Activated T-helper 1 cell treated with anti-CD3 and anti-CD28 coated beads, Interleukin-12 subunit alpha, Interleukin-12 subunit beta, Interleukin-2, Interleukin-4 antibody, amounts not matched to agents 30 ng/mL and 10 ng/mL and 1 ng/mL, durations not matched to agents 14 hours and 24 hours and 36 hours (primary cell): ENCODE data around the gene CAPN11. TPM values are rescaled to one million over a fixed set of nuclear protein-coding genes. Genes with fewer than 3 reads are reported as not detected.
"Not testable (repeated sequence)": the region's sequence is repeated elsewhere in the genome, so short reads cannot be mapped to it uniquely, and the experiment has no call there.

Experiments
- DNase-seq: peaks from one replicate; pipeline ENCODE4 v3.0.0; 2021; ENCODE audit warnings: low spot score
- H3K27ac Mint-ChIP-seq: one replicate; pipeline ENCODE4 v1.8.0; 2021; ENCODE audit warnings: mild to moderate bottlenecking, mixed read lengths
- H3K27me3 Mint-ChIP-seq: one replicate; pipeline ENCODE4 v1.8.0; 2022; ENCODE audit warnings: mild to moderate bottlenecking, moderate library complexity, mixed read lengths; ENCODE audit not compliant: insufficient read depth
- H3K36me3 Mint-ChIP-seq: one replicate; pipeline ENCODE4 v1.8.0; 2021; ENCODE audit warnings: low read depth, mixed read lengths
- H3K4me1 Mint-ChIP-seq: one replicate; pipeline ENCODE4 v1.8.0; 2021; ENCODE audit warnings: low read depth, mixed read lengths
- H3K4me3 Mint-ChIP-seq: one replicate; pipeline ENCODE4 v1.8.0; 2021; ENCODE audit warnings: mild to moderate bottlenecking, moderate library complexity, mixed read lengths
- H3K9me3 Mint-ChIP-seq: one replicate; pipeline ENCODE4 v1.8.0; 2021; ENCODE audit warnings: mixed read lengths
- intact Hi-C: fragments of 100-400 bp; cut with micrococcal nuclease; formaldehyde crosslinking; loops from one replicate; pipeline ENCODE4 v1.15.1; 2024
- total RNA-seq: library from RNA; stranded (reverse); gene quantifications from 2 replicates; pipeline ENCODE4 v1.2.3, GENCODE V29; 2022

Gene CAPN11
- total RNA-seq, 1 donor from 2014 or later, result not detected

DNA sequence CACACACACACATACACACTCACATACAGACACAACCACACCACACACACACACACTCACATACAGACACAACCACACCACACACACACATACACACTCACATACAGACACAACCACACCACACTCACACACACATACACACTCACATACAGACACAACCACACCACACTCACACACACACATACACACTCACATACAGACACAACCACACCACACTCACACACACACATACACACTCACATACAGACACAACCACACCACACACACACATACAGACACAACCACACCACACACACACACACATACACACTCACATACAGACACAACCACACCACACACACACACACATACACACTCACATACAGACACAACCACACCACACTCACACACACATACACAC lies 23.2 kb downstream of the CAPN11 start:
- intact Hi-C loops, result not testable (repeated sequence)

DNA sequence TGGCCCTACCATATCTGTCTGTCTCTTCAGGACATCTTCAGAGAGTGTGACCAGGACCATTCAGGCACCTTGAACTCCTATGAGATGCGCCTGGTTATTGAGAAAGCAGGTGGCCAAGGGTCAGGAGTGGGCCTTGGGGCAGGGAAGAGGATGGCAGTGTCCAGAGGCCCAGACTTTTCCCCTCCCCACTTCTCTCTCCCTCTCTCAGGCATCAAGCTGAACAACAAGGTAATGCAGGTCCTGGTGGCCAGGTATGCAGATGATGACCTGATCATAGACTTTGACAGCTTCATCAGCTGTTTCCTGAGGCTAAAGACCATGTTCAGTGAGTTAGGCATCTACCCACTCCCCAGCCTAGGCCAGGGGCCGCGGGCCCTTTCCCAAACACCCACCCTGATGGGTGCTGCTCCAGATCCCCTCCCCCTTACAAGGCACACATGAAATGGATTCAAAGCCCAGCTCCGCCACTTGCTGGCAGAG lies 24.3 kb downstream of the CAPN11 start:
- intact Hi-C loops, result no loop called here
- Mint-ChIP-seq H3K4me3 (no peak overlapping the region), H3K27me3 (peaks cover 10% of the 10 kb centered on the region), H3K4me1 (peaks cover 8% of the 10 kb centered on the region), H3K36me3 (no peaks in the 10 kb centered on the region), H3K9me3 (no peaks in the 10 kb centered on the region), H3K27ac (no peak overlapping the region)
- DNase-seq, result no peak

More for the DNA sequence above, 23.2 kb downstream of the CAPN11 start:
- H3K4me1 Mint-ChIP-seq, H3K36me3 Mint-ChIP-seq, H3K9me3 Mint-ChIP-seq, H3K4me3 Mint-ChIP-seq, DNase-seq, H3K27ac Mint-ChIP-seq: not testable (repeated sequence)
- H3K27me3 Mint-ChIP-seq, result peaks cover 12% of the 10 kb centered on the region

DNA sequence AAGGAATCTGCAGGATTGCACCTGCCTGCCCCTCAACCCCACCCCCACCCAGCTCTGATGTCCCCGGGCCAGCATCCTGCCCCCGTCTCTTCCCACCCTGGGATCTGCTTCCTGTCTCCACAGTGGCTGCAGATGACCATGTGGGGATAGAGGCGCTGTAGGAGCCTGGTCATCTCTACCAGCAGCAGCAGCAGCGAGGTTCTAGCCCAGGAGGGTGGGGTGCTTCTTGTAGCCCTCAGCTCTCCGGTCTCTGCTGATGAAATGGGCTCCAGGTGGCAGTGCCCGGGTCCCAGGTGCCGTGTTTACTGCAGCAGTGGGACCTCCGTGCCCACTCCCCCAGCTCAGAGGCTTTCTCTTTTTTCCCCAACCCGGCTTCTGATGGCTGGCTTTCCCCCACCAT lies 25.2 kb downstream of the CAPN11 start:
- Mint-ChIP-seq H3K27me3 (peaks cover 8% of the 10 kb centered on the region), H3K4me1 (peaks cover 8% of the 10 kb centered on the region), H3K9me3 (no peaks in the 10 kb centered on the region), H3K27ac (no peak overlapping the region), H3K4me3 (no peak overlapping the region), H3K36me3 (no peaks in the 10 kb centered on the region)
- no peak for DNase-seq
- intact Hi-C loops, result no loop called here

DNA sequence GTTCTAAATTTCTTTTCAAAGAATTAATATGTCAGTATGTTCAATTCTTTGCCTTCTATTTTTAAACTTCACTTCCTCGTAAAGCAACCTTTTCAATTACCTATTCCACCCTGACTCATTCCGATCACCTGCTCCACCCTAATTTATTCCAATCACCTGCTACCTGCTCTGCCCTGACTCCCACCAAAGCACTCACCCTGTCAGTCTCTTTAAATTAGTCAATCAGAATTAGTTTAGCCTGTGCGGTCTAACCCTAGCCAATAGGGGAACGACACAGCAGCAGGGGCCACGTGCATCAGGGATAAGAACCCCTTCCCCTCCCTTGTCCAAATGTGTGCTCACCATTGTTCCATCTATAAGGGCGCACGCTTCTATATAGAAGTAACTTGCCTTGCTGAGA lies 26.7 kb downstream of the CAPN11 start:
- H3K27ac Mint-ChIP-seq, DNase-seq, H3K27me3 Mint-ChIP-seq, H3K36me3 Mint-ChIP-seq, H3K9me3 Mint-ChIP-seq, intact Hi-C loops, H3K4me3 Mint-ChIP-seq: not testable (repeated sequence)
- H3K4me1 Mint-ChIP-seq, result peaks cover 13% of the 10 kb centered on the region

DNA sequence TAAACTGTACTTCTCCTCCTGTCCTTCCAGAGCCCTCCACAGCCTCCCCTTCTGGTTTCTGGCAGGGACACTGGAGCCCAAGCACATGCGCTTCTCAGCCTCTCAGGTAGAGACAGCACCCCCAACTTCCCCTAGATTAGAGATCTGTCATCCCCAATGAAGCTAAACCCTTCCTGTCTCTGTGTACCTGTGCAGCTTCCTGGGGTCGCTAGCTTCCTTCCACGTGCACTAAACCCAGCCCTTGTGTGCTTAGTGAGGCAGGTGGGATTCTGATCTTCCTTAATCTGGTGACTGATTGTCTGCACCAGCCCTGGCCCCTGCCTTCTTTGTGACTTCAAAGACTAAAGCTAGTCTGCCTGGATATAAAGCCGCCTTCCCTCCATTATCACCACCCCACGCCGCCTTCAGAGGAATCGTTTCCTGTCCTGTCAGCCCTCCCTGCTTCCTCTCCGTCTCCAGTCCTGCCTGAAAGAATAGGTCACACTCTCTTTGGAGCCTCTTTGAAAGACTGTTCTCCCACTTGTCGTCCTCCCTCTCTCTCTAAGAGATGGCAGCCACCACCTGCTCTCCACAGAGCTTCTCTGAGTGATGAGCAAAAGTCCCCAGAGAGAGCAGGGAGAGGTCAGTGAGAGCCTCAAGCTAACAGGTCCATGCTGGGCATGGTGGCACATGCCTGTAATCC lies 27.5 kb downstream of the CAPN11 start:
- intact Hi-C loops, result no loop called here
- Mint-ChIP-seq H3K9me3 (no peaks in the 10 kb centered on the region), H3K27me3 (peaks cover 10% of the 10 kb centered on the region), H3K4me3 (no peak overlapping the region), H3K4me1 (peaks cover 13% of the 10 kb centered on the region), H3K27ac (no peak overlapping the region), H3K36me3 (no peaks in the 10 kb centered on the region)
- no peak for DNase-seq

DNA sequence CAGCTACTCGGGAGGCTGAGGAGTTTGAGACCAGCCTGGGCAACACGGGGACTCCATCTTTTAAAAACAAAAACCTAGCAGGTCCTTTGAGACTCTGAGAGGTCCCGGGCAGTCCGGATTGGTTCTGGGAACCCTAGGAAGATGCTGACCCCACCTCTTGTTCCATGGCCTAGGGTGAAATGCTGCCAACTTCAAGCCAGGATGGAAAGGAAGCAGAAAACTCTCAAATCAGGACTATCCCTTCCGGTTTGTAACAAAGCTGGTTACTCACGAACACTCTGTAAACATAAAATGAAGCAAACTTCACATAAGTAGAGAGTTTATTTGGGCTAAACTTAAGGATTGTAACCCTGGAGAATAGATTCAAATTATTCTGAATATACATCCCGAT lies 28.0 kb downstream of the CAPN11 start:
- Mint-ChIP-seq H3K4me1 (peaks cover 13% of the 10 kb centered on the region), H3K27me3 (peaks cover 10% of the 10 kb centered on the region), H3K27ac (no peak overlapping the region)

DNA sequence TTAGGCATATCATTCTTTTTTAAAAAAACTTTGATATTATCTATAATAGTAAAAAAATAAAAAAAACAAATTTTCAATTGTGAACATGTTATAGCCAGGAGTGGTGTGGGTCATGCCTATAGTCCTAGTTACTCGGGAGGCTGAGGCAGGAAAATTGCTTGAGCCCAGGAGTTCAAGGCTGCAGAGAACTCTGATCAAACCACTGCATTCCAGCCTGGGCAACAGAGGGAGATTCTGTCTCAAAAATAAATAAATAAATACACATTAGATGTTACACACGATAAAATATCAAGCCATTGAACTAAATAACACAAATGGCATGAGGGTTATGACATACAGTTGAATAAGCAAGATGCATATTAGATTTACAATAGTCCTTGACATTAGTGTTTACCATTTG lies 30.2 kb downstream of the CAPN11 start:
- H3K9me3 Mint-ChIP-seq, result no peaks in the 10 kb centered on the region
- H3K27ac Mint-ChIP-seq, result no peak overlapping the region
- H3K36me3 Mint-ChIP-seq, result no peaks in the 10 kb centered on the region
- DNase-seq, result no peak
- intact Hi-C loops, result no loop called here
- peaks cover 15% of the 10 kb centered on the region for H3K27me3 Mint-ChIP-seq
- H3K4me3 Mint-ChIP-seq, result no peak overlapping the region
- peaks cover 13% of the 10 kb centered on the region for H3K4me1 Mint-ChIP-seq

More for the DNA sequence above, 28.0 kb downstream of the CAPN11 start:
- intact Hi-C loops, result no loop called here
- H3K36me3 Mint-ChIP-seq, result no peaks in the 10 kb centered on the region
- DNase-seq, result no peak
- H3K4me3 Mint-ChIP-seq, result no peak overlapping the region
- H3K9me3 Mint-ChIP-seq, result no peaks in the 10 kb centered on the region

DNA sequence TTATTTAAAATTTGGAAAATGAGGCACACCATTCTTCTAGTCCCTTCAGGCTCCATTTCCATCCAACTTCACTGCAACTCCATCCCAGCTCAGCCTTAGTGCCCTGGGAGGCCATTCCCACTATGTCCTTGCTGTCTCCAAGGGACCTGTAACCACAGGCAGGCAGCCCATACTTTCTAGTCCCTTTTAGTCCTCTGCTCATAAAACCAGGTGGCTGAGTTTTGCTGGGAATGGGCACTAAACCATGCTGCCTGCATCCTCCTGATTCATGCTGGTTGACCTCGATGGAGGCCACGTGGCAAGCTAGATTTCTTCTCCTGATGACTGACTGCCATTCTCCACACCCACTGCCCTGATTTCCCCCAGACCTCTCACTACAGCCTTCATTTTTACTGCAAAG lies 30.6 kb downstream of the CAPN11 start:
- peaks cover 13% of the 10 kb centered on the region for H3K4me1 Mint-ChIP-seq
- DNase-seq, result no peak
- no peak overlapping the region for H3K27ac Mint-ChIP-seq
- no peak overlapping the region for H3K4me3 Mint-ChIP-seq
- intact Hi-C loops, result no loop called here
- H3K9me3 Mint-ChIP-seq, result no peaks in the 10 kb centered on the region
- peaks cover 15% of the 10 kb centered on the region for H3K27me3 Mint-ChIP-seq
- H3K36me3 Mint-ChIP-seq, result no peaks in the 10 kb centered on the region

DNA sequence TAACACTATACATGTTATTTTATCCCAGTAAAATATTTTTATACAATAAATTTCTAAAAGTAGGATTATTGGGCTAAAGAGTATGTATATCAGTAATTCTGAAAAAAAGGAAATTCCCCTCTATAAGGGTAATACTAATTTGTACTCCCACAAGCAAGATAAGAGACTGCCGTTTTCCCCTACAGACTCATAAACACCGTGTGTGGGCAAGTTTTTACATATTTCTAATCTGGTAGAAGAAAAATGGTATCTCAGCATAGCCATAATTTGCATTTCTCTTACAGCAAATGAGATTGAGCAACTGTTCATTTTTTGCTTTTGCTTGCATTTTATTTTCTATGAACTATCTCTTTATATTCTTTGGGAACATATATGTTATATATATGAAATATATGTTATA lies 32.1 kb downstream of the CAPN11 start:
- Mint-ChIP-seq H3K36me3 (no peaks in the 10 kb centered on the region), H3K4me3 (no peak overlapping the region), H3K27me3 (peaks cover 12% of the 10 kb centered on the region), H3K9me3 (no peaks in the 10 kb centered on the region), H3K4me1 (peaks cover 13% of the 10 kb centered on the region), H3K27ac (no peak overlapping the region)
- DNase-seq, result no peak
- intact Hi-C loops, result no loop called here

DNA sequence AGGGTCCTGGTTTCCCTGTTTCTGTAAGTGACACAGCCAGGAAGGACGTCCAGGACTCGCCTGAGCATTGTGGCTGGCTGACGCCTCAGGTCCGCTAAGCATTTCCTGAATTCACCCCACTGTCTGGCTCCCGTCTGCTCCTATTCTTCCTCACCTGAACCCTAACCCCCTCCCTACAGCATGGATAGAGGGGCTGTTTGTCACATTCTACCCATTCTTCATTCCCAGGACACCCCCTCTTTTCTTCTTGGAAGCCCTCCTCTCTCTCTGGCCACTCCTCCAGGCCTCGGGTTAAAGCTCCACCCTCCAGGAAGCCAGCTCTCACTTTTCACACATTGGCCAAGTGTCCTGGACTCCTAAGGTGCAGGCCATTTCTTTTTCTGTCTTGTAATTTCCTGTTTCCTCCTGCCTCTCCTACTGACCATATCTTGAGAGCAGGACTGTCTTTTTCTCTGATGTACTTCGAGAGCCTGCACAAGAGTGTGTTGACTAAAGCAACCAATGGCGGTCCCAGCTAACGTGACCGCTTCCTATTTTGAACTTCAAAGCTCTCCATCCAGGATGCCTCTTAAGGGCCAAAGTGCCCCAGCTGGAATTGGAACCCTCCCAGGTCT lies 33.9 kb downstream of the CAPN11 start:
- Mint-ChIP-seq H3K9me3 (no peaks in the 10 kb centered on the region), H3K36me3 (no peaks in the 10 kb centered on the region), H3K4me1 (peaks cover 5% of the 10 kb centered on the region), H3K27ac (no peak overlapping the region), H3K27me3 (peaks cover 13% of the 10 kb centered on the region), H3K4me3 (no peak overlapping the region)
- intact Hi-C loops, result no loop called here
- DNase-seq, result no peak

DNA sequence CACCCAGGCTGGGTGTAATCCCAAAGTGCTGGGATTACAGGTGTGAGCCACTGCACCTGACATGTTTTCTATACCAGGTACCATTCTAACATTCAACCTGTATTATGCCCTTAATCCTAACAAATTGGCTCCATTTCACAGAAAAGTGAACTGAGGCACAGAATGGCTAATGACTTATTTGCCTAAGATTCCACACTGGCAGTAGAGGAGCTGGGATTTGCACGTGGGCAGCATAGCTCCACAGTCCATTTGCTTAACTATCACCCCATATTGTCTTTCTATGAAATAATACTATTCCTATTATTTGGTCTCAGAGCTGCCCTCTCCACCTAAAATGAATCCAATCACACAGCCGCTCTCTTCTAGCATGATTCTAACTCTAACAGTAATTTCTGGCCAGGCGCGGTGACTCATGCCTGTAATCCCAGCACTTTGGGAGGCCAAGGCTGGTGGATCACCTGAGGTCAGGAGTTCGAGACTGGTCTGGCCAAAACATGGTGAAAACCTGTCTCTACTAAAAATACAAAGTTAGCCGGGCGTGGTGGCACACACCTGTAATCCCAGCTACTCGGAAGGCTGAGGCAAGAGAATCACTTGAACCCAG lies 34.8 kb downstream of the CAPN11 start:
- Mint-ChIP-seq H3K4me3 (no peak overlapping the region), H3K27me3 (peaks cover 13% of the 10 kb centered on the region), H3K36me3 (no peaks in the 10 kb centered on the region), H3K27ac (no peak overlapping the region), H3K4me1 (peaks cover 5% of the 10 kb centered on the region), H3K9me3 (no peaks in the 10 kb centered on the region)
- DNase-seq, result no peak
- intact Hi-C loops, result no loop called here

DNA sequence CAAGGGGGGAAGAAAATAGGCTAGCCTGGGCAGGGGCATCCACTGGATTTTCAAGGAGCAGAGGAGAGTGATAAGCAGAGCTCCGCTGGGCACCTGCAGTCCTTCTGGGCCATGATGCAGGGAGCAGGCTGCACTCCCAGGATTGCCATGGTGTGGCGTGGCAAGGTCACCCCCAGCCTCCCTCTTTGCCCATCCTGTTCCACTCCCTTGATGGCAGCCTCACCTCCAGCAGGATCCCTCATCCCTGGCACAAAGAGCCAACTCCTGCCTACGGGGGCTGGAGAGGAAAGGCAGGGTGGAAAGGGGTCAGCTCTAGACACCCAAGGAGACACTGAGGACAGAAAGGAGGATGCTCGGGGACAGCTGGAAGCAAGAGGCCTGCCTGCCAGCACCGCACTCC lies 35.7 kb downstream of the CAPN11 start:
- Mint-ChIP-seq H3K4me3 (no peak overlapping the region), H3K4me1 (peaks cover 4% of the 10 kb centered on the region), H3K27ac (no peak overlapping the region), H3K36me3 (no peaks in the 10 kb centered on the region), H3K9me3 (no peaks in the 10 kb centered on the region), H3K27me3 (peaks cover 13% of the 10 kb centered on the region)
- intact Hi-C loops, result no loop called here
- DNase-seq, result no peak

DNA sequence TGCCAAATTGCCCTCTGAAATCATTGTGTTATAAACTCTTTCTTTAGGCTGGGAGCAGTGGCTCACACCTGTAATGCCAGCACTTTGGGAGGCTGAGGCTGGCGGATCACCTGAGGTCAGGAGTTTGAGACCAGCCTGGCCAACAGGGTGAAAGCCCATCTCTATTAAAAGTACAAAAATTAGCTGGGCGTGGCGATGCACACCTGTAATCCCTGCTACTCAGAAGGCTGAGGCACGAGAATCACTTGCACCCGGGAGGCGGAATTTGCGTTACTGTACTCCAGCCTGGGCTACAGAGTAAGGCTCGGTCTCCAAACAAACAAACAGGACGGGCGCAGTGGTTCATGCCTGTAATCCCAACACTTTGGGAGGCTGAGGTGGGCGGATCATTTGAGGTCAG lies 37.7 kb downstream of the CAPN11 start:
- H3K27ac Mint-ChIP-seq, intact Hi-C loops, H3K4me1 Mint-ChIP-seq, H3K36me3 Mint-ChIP-seq, H3K4me3 Mint-ChIP-seq, DNase-seq, H3K9me3 Mint-ChIP-seq: not testable (repeated sequence)
- H3K27me3 Mint-ChIP-seq, result peaks cover 11% of the 10 kb centered on the region
